K562 (cell line): ENCODE measurements around the gene FBXO11. TPM values are rescaled to one million over a fixed set of nuclear protein-coding genes. Genes with fewer than 3 reads are reported as not detected.

Experiments
- ATAC-seq: fragments of 200-7000 bp; cut with Tn5 transposase; 3 replicates; pipeline ENCODE4 v1.9.1; 2020; ENCODE audit warnings: moderate library complexity
- BruUV-seq: library from RNA; stranded (reverse); fragments of 400-500 nt; replicated peaks from 2 replicates; lab custom pipeline; 2021; lab: Mats Ljungman, UMichigan
- CTCF ChIA-PET: fragments of 300-600 bp; formaldehyde crosslinking; extraction: SDS; loops from one replicate; lab custom pipeline; 2021; ENCODE audit warnings: low intra/inter-chr PET ratio; lab: Yijun Ruan, JAX
- POLR2A ChIA-PET: fragments of 300-600, 350-650 bp; sonication (Branson Sonifier 250); formaldehyde crosslinking; extraction: SDS; loops from one replicate; lab custom pipeline; 2021; ENCODE audit warnings: antibody characterized with exemption, inconsistent platforms; lab: Yijun Ruan, JAX
- DNase-seq, 4 experiments: peaks; one replicate each; pipeline versions ENCODE4 v3.0.0 to v3.0.0-alpha.2; 2011 to 2018; ENCODE audit warnings: low spot score in 3 of 4, mixed read lengths in 3 of 4; ENCODE audit errors: extremely low read depth in 1 of 4
- FAIRE-seq: peaks from 2 replicates; lab custom pipeline; 2011; peaks lifted over from hg19 to GRCh38; lab: Jason Lieb, UNC
- H2AFZ ChIP-seq: 2 replicates; pipeline ENCODE4 v1.6.0; 2011; ENCODE audit warnings: low read depth, low read length, control low read depth, inconsistent platforms
- H3K27ac ChIP-seq: fragments of 200-600 bp; 3 replicates; pipeline ENCODE4 v1.8.0; 2011; ENCODE audit warnings: low read depth, mild to moderate bottlenecking, control low read depth, inconsistent platforms, low read length, moderate library complexity, mixed read lengths; ENCODE audit errors: extremely low read depth
- H3K27me3 ChIP-seq, 2 experiments: fragments of 300-600 bp in 1 of 2; 2 replicates in 1 of 2; 3 replicates in 1 of 2; pipeline versions ENCODE4 v1.6.0 to v1.8.0; 2011; ENCODE audit warnings: inconsistent platforms in 2 of 2, low read length in 2 of 2, mild to moderate bottlenecking in 1 of 2, mixed read lengths in 1 of 2, moderate library complexity in 1 of 2; ENCODE audit not compliant: control insufficient read depth in 2 of 2, insufficient read depth in 2 of 2
- H3K36me3 ChIP-seq: fragments of 300-600 bp; 3 replicates; pipeline ENCODE4 v1.8.0; 2011; ENCODE audit warnings: mild to moderate bottlenecking, low read length, inconsistent platforms; ENCODE audit not compliant: control insufficient read depth, insufficient read depth
- H3K4me1 ChIP-seq, 2 experiments: fragments of 200-600 bp in 1 of 2; replicated peaks in 1 of 2; 2 replicates in 1 of 2; 3 replicates in 1 of 2; pipeline versions ENCODE4 v1.5.1 to v1.8.0; 2011; ENCODE audit warnings: inconsistent platforms in 2 of 2, low read length in 2 of 2, mild to moderate bottlenecking in 1 of 2, mixed read lengths in 1 of 2, moderate library complexity in 1 of 2; ENCODE audit not compliant: control insufficient read depth in 2 of 2, insufficient read depth in 2 of 2
- H3K4me2 ChIP-seq: 2 replicates; pipeline ENCODE4 v1.6.1; 2011; ENCODE audit warnings: low read length, control low read depth, inconsistent platforms, mixed read lengths; ENCODE audit not compliant: insufficient read depth
- H3K4me3 ChIP-seq: fragments of 200-600 bp; sonication (generic), shearing (Covaris generic); 2 replicates; pipeline ENCODE4 v1.5.1; 2016; ENCODE audit warnings: control low read depth, inconsistent platforms
- H3K79me2 ChIP-seq: fragments of 200-600 bp; 3 replicates; pipeline ENCODE4 v1.8.0; 2011; ENCODE audit warnings: low read length, inconsistent platforms; ENCODE audit not compliant: control insufficient read depth, insufficient read depth
- H3K9ac ChIP-seq, 2 experiments: 2 replicates each; pipeline versions ENCODE4 v1.6.0 to v1.6.1; 2011; ENCODE audit warnings: low read depth in 2 of 2, low read length in 2 of 2, control low read depth in 1 of 2, inconsistent platforms in 1 of 2, mild to moderate bottlenecking in 1 of 2, mixed read lengths in 1 of 2; ENCODE audit not compliant: insufficient read depth in 1 of 2
- H3K9me1 ChIP-seq: one replicate; pipeline ENCODE4 v1.6.0; 2011; ENCODE audit warnings: inconsistent platforms, mild to moderate bottlenecking, low read length, moderate library complexity; ENCODE audit not compliant: control insufficient read depth, insufficient read depth
- H3K9me3 ChIP-seq: replicated peaks from 2 replicates; pipeline ENCODE4 v1.5.1; 2011; ENCODE audit warnings: low read depth, low read length, inconsistent platforms; ENCODE audit not compliant: control insufficient read depth, insufficient read depth
- H4K20me1 ChIP-seq: replicated peaks from 2 replicates; pipeline ENCODE4 v1.6.1; 2011; ENCODE audit warnings: low read length, inconsistent platforms, mixed read lengths; ENCODE audit not compliant: control insufficient read depth, insufficient read depth
- BRD9 ChIP-seq: fragments of 450-650 bp; IDR thresholded peaks from 2 replicates; pipeline ENCODE4 v1.6.1; 2018; ENCODE audit warnings: low read depth; ENCODE audit not compliant: partially characterized antibody
- COPS2 ChIP-seq: fragments of 450-650 bp; conservative IDR thresholded peaks from 2 replicates; pipeline ENCODE4 v1.6.1; 2016; ENCODE audit warnings: mild to moderate bottlenecking, moderate library complexity
- DPF2 ChIP-seq: fragments of 450-650 bp; IDR thresholded peaks from 2 replicates; pipeline ENCODE4 v1.6.1; 2016
- ELF4 ChIP-seq: fragments of 450-650 bp; formaldehyde crosslinking; IDR thresholded peaks from 2 replicates; pipeline ENCODE4 v1.4.0; 2022; ENCODE audit warnings: missing genetic modification characterization
- GATAD2B ChIP-seq: fragments of 450-650 bp; IDR thresholded peaks from 2 replicates; pipeline ENCODE4 v1.6.1; 2017; ENCODE audit warnings: mild to moderate bottlenecking, borderline replicate concordance
- GTF2A2 ChIP-seq: IDR thresholded peaks from 2 replicates; pipeline ENCODE4 v1.6.1; 2016; ENCODE audit warnings: mild to moderate bottlenecking, missing genetic modification characterization, missing compliant biosample characterization
- KDM1A ChIP-seq, 2 experiments: fragments of 450-650 bp; IDR thresholded peaks; 2 replicates each; pipeline ENCODE4 v1.6.1; 2016; ENCODE audit warnings: mild to moderate bottlenecking in 2 of 2
- MEIS2 ChIP-seq: fragments of 450-650 bp; IDR thresholded peaks from 2 replicates; pipeline ENCODE4 v1.6.1; 2014; ENCODE audit warnings: mild to moderate bottlenecking; ENCODE audit not compliant: partially characterized antibody
- MIER1 ChIP-seq: fragments of 450-650 bp; IDR thresholded peaks from 2 replicates; pipeline ENCODE4 v1.6.1; 2016; ENCODE audit warnings: antibody characterized with exemption, mild to moderate bottlenecking, low read depth
- MYNN ChIP-seq, 2 experiments: sonication (generic); formaldehyde crosslinking in 1 of 2; IDR thresholded peaks; 2 replicates each; pipeline versions ENCODE4 v1.5.0 to v1.6.1; 2016 to 2020; ENCODE audit warnings: antibody characterized with exemption in 1 of 2, missing genetic modification reagents in 1 of 2
- NFE2L1 ChIP-seq: fragments of 450-650 bp; IDR thresholded peaks from 2 replicates; pipeline ENCODE4 v1.6.1; 2016; ENCODE audit warnings: missing genetic modification characterization, low read depth, mild to moderate bottlenecking, missing compliant biosample characterization, moderate library complexity, borderline replicate concordance
- SAP30 ChIP-seq: fragments of 200-600 bp; sonication (generic); IDR thresholded peaks from 2 replicates; pipeline ENCODE4 v1.6.1; 2012; ENCODE audit warnings: borderline replicate concordance, low read depth, mild to moderate bottlenecking, moderate library complexity, low read length, control low read depth, inconsistent platforms; ENCODE audit not compliant: insufficient read depth, poor library complexity, severe bottlenecking
- SMAD4 ChIP-seq: fragments of 250-450 bp; sonication (Bioruptor Pico); conservative IDR thresholded peaks from 2 replicates; pipeline ENCODE4 v1.8.0; 2021; ENCODE audit warnings: inconsistent platforms, mild to moderate bottlenecking, moderate library complexity
- U2AF2 ChIP-seq: fragments of 200-400 bp; formaldehyde crosslinking; optimal IDR thresholded peaks from 2 replicates; pipeline ENCODE3; 2017; ENCODE audit warnings: low read depth, mild to moderate bottlenecking, low read length
- ZC3H8 ChIP-seq: fragments of 450-650 bp; IDR thresholded peaks from 2 replicates; pipeline ENCODE4 v1.6.1; 2017
- ZNF583 ChIP-seq: fragments of 250-450 bp; sonication (Bioruptor Pico); IDR thresholded peaks from 2 replicates; pipeline ENCODE4 v1.4.0; 2020
- ZNF785 ChIP-seq: fragments of 250-450 bp; sonication (Bioruptor Pico); IDR thresholded peaks from 2 replicates; pipeline ENCODE4 v1.4.0; 2020; ENCODE audit warnings: mild to moderate bottlenecking
- WGBS: fragments of 100-300 bp; shearing (Covaris generic); methylation state at CpG from one replicate; pipeline ENCODE4 v1.1.6; 2016; ENCODE audit warnings: low coverage, mixed read lengths; ENCODE audit not compliant: insufficient coverage; ENCODE audit errors: missing lambda C conversion rate; 5-methylcytosine and 5-hydroxymethylcytosine counted together
- in situ Hi-C: fragments of 300-500 bp; cut with MboI; formaldehyde crosslinking; loops from 4 replicates; pipeline ENCODE4 v1.15.0; 2018; ENCODE audit warnings: inconsistent platforms, mixed read lengths
- intact Hi-C: fragments of 100-400 bp; cut with micrococcal nuclease; formaldehyde crosslinking; loops from 2 replicates; pipeline ENCODE4 v1.14.2; 2022
- polyA plus RNA-seq, 8 experiments: library from polyadenylated mRNA; depleted of rRNA in 4 of 8; stranded (reverse) in 5 of 8; unstranded in 3 of 8; fragments of >200 nt; fragmentation: Nextera tagmentation in 2 of 8; fragmentation: Illumina TruSeq in 1 of 8; extraction: Ambion mirVana in 2 of 8; extraction: Trizol in 1 of 8; gene quantifications; 2 replicates each; pipeline versions ENCODE4 v1.2.1 to v1.2.3, GENCODE V29; 2011 to 2014; ENCODE audit warnings: inconsistent platforms in 1 of 8, missing spikeins in 1 of 8
- total RNA-seq, 7 experiments: library from RNA; depleted of rRNA in 6 of 7; stranded (reverse); fragments of >200 nt in 6 of 7; fragmentation: Illumina TruSeq in 2 of 7; extraction: Trizol in 2 of 7; gene quantifications; 2 replicates each; pipeline versions ENCODE4 v1.2.1 to v1.2.3, GENCODE V29; 2011 to 2021; ENCODE audit warnings: low replicate concordance in 1 of 7
- TF ChIP-seq, protein P1 (sequence below): sonication (generic); formaldehyde crosslinking; IDR thresholded peaks from 2 replicates; pipeline ENCODE4 v1.8.0; 2022; ENCODE audit warnings: missing genetic modification reagents, mild to moderate bottlenecking, moderate library complexity, borderline replicate concordance
- TF ChIP-seq, protein P2 (sequence below): sonication (generic); formaldehyde crosslinking; IDR thresholded peaks from 2 replicates; pipeline ENCODE4 v1.8.0; 2022; ENCODE audit warnings: mild to moderate bottlenecking, missing genetic modification reagents, borderline replicate concordance

FBXO11 gene
- total and polyA plus RNA-seq, 9 of the 15 experiments (the other 6 are each of a cell fraction or from before 2014, with no cell fraction given): 8.8 to 44.5 (median 24.1) TPM

DNA sequence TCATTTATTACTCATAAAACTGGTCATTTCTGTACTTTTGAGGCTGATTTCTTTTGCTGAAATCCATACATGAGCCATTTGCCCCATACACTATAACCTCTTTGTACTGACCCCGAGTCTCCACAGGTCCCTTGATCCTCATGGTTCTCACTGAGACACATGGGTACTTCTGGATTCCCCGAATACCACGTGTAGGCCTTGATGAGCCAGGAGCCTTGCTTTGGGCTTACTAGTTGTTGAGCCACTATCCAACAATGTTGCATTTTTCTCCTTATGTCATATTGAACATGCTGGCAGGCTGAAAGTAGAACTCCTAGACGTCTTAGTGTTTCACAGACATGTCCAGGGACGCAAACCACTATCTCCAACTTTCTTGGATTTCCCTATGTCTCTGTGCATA, 2.4 kb upstream of the FBXO11 start (continued):
- TF ChIP-seq MYNN (IDR thresholded peaks at IDR 0.05) (no peak), MYNN (CRISPR knock-in tag; IDR thresholded peaks at IDR 0.05) (no peak)

DNA sequence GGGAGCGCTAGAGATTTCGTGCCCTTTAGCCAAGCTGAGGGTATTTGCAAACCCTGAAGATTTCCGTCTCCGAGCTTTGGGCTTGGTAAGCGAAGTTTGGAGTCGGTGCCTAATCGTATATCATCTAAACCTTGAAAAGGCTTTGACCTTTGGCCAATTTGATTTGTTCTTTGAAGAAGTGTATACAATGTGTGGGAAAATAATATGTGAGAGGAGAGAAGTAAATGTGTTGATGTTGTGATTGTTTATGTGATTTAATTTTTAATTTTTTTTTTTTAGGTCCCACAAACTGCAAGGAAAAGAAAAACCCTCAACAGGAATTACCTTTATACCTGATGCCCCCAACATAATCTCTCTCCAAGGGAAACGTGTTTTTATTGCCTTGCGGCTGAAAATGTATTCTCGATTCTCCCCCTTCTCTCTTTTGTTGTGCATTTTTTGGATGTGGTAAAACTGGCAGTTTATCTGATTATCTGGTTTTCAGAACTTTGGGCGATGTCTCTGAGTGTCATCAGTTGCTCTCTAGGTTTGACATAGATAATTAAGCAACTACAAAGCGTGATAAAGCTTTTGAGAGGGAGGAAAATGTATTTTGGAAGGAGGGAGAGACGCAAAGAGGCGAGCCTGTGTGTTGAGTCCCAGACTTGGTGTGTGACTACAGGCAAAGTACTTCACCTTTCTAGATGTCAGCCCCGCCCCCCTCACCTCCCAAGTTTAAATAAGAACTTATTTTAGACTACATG, 912 bp upstream of the FBXO11 start:
- Histone ChIP-seq H3K9me1 (no peaks in the 10 kb centered on the region), H3K9me3 (no peaks in the 10 kb centered on the region), H4K20me1 (no peaks in the 10 kb centered on the region), H3K9ac (peak overlapping the region; percentile 71 to 86; a peak in 3 of 4 replicates), H3K27ac (peak overlapping the region; percentile 67), H3K79me2 (peaks cover 39% of the 10 kb centered on the region), H3K4me2 (peak overlapping the region; percentile 78), H3K27me3 (no peaks in the 10 kb centered on the region), H2AFZ (peak overlapping the region; percentile 75), H3K4me3 (peak overlapping the region; percentile 44), H3K4me1 (peaks cover 0 to 13% of the 10 kb centered on the region in 2 experiments; a peak in 3 of 5 replicates), H3K36me3 (no peaks in the 10 kb centered on the region)
- DNase-seq: peak in 2 of 4 experiments; percentile 21 to 50
- TSS peak; percentile 88 for BruUV-seq
- intact Hi-C loops: no loop called here
- peak; percentile 39; the same call in 2 of the 3 replicates for ATAC-seq
- CTCF ChIA-PET: no interaction called here
- POLR2A ChIA-PET: interaction anchor here (0.6 to 2.1 kb wide), 14 partner anchors 9 to 276 kb away, joined by 3 to 17 read pairs (median 3); no protein-coding TSS in a partner anchor
- in situ Hi-C loops: no loop called here
- FAIRE-seq: no peak
- under 1% methylated on average over 15 of the region's 15 CpGs for WGBS
- TF ChIP-seq GTF2A2 (no peak), ZNF785 (no peak), NFE2L1 (no peak), DPF2 (peak; percentile 31), SMAD4 (CRISPR knock-in tag) (no peak), MEIS2 (no peak), GATAD2B (no peak), ZC3H8 (no peak), KDM1A (IDR thresholded peaks at IDR 0.05) (peak; percentile 5 to 97; a peak in 3 of 4 replicates), COPS2 (no peak), ZNF583 (CRISPR knock-in tag) (no peak), BRD9 (no peak), U2AF2 (no peak), SAP30 (no peak), MIER1 (peak; percentile 31; the same call in 1 of the 2 replicates), ELF4 (CRISPR knock-in tag) (no peak)
- TF ChIP-seq, protein P1, sequence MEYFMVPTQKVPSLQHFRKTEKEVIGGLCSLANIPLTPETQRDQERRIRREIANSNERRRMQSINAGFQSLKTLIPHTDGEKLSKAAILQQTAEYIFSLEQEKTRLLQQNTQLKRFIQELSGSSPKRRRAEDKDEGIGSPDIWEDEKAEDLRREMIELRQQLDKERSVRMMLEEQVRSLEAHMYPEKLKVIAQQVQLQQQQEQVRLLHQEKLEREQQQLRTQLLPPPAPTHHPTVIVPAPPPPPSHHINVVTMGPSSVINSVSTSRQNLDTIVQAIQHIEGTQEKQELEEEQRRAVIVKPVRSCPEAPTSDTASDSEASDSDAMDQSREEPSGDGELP (CRISPR knock-in tag): no peak
- TF ChIP-seq, protein P2, sequence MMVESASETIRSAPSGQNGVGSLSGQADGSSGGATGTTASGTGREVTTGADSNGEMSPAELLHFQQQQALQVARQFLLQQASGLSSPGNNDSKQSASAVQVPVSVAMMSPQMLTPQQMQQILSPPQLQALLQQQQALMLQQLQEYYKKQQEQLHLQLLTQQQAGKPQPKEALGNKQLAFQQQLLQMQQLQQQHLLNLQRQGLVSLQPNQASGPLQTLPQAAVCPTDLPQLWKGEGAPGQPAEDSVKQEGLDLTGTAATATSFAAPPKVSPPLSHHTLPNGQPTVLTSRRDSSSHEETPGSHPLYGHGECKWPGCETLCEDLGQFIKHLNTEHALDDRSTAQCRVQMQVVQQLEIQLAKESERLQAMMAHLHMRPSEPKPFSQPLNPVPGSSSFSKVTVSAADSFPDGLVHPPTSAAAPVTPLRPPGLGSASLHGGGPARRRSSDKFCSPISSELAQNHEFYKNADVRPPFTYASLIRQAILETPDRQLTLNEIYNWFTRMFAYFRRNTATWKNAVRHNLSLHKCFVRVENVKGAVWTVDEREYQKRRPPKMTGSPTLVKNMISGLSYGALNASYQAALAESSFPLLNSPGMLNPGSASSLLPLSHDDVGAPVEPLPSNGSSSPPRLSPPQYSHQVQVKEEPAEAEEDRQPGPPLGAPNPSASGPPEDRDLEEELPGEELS (CRISPR knock-in tag): no peak
